Calu3 (cell line): ENCODE data around the gene PAXX. TPM values are rescaled to one million over a fixed set of nuclear protein-coding genes. Genes with fewer than 3 reads are reported as not detected.

ENCODE experiments used
- BruUV-seq: library from RNA; stranded (reverse); fragments of 400-500 nt; replicated peaks from 2 replicates; lab custom pipeline; 2021; lab: Mats Ljungman, UMichigan
- CTCF ChIA-PET: fragments of 300-600 bp; sonication (Branson Sonifier 250); formaldehyde crosslinking; loops from one replicate; lab custom pipeline; 2022; ENCODE audit warnings: antibody characterized with exemption; lab: Charles Lee
- DNase-seq: peaks from one replicate; pipeline ENCODE4 v3.0.0; 2022
- H3K27ac Mint-ChIP-seq: one replicate; pipeline ENCODE4 v1.8.0; 2022; ENCODE audit warnings: mixed read lengths; ENCODE audit not compliant: unreplicated experiment
- H3K27me3 Mint-ChIP-seq: one replicate; pipeline ENCODE4 v1.8.0; 2022; ENCODE audit warnings: mixed read lengths; ENCODE audit not compliant: unreplicated experiment
- H3K36me3 Mint-ChIP-seq: one replicate; pipeline ENCODE4 v1.8.0; 2022; ENCODE audit warnings: mild to moderate bottlenecking, moderate library complexity, mixed read lengths; ENCODE audit not compliant: insufficient read depth, unreplicated experiment
- H3K4me1 Mint-ChIP-seq: one replicate; pipeline ENCODE4 v1.8.0; 2022; ENCODE audit warnings: mild to moderate bottlenecking, low read depth, mixed read lengths; ENCODE audit not compliant: unreplicated experiment
- H3K4me3 Mint-ChIP-seq: one replicate; pipeline ENCODE4 v1.8.0; 2022; ENCODE audit warnings: mild to moderate bottlenecking, low read depth, moderate library complexity, mixed read lengths; ENCODE audit not compliant: unreplicated experiment
- H3K9me3 Mint-ChIP-seq: one replicate; pipeline ENCODE4 v1.8.0; 2022; ENCODE audit warnings: low read depth, mixed read lengths; ENCODE audit not compliant: unreplicated experiment
- CTCF ChIP-seq: fragments of 200-600 bp; IDR thresholded peaks from one replicate; pipeline ENCODE4 v1.8.0; 2022; ENCODE audit warnings: antibody characterized with exemption; ENCODE audit not compliant: unreplicated experiment
- intact Hi-C: fragments of 100-400 bp; cut with micrococcal nuclease; formaldehyde crosslinking; loops from one replicate; pipeline ENCODE4 v1.10.0; 2022; ENCODE audit not compliant: unreplicated experiment
- total RNA-seq: library from RNA; stranded (reverse); gene quantifications from 2 replicates; pipeline ENCODE4 v1.2.3, GENCODE V29; 2022

PAXX gene
- total RNA-seq, 1 experiment from 2014 or later = 43.7 TPM

- Mint-ChIP-seq H3K36me3 (no peaks in the 10 kb centered on the region), H3K4me1 (no peaks in the 10 kb centered on the region), H3K27me3 (peaks cover 1% of the 10 kb centered on the region), H3K27ac (no peak overlapping the region), H3K4me3 (peak overlapping the region; percentile 9), H3K9me3 (no peaks in the 10 kb centered on the region)
- no peak for TF ChIP-seq CTCF
- BruUV-seq = no TSS peak
- CTCF ChIA-PET = interaction anchor here (0.6 to 1.5 kb wide), 3 partner anchors 18 to 152 kb away, joined by 3 to 8 read pairs (median 3); partner anchors contain the start of gene CLIC3
- intact Hi-C loops = no loop called here
- peak; percentile 46 for DNase-seq
These were observed 14.0 kb upstream of the PAXX start for GRCh38 chr9:136978073-136978864.

GRCh38 chr9:136978865-136979544 is 13.2 kb upstream of the PAXX start:
- Mint-ChIP-seq H3K4me1 (no peaks in the 10 kb centered on the region), H3K9me3 (no peaks in the 10 kb centered on the region), H3K36me3 (no peaks in the 10 kb centered on the region), H3K27ac (no peak overlapping the region), H3K4me3 (no peak overlapping the region), H3K27me3 (peaks cover 9% of the 10 kb centered on the region)
- intact Hi-C loops = no loop called here
- CTCF ChIA-PET = interaction anchor here (1.5 kb wide), 1 partner anchor 17 kb away, joined by 8 read pairs; the partner anchor contains the start of gene CLIC3
- DNase-seq = no peak
- BruUV-seq = no TSS peak
- no peak for TF ChIP-seq CTCF

- H3K27me3 Mint-ChIP-seq = peaks cover 15% of the 10 kb centered on the region
- TF ChIP-seq CTCF = no peak
- H3K27ac Mint-ChIP-seq = no peak overlapping the region
- H3K4me1 Mint-ChIP-seq = no peaks in the 10 kb centered on the region
- H3K36me3 Mint-ChIP-seq = no peaks in the 10 kb centered on the region
- no peak for DNase-seq
- no TSS peak for BruUV-seq
- CTCF ChIA-PET = no interaction called here
- intact Hi-C loops = no loop called here
- no peak overlapping the region for H3K4me3 Mint-ChIP-seq
- H3K9me3 Mint-ChIP-seq = no peaks in the 10 kb centered on the region
These were observed 12.2 kb upstream of the PAXX start for GRCh38 chr9:136979769-136980587.
